Caco-2 (cell line): Measurements from ENCODE around the gene ZFPL1. TPM values are rescaled to one million over a fixed set of nuclear protein-coding genes. Genes with fewer than 3 reads are reported as not detected.

Experiments
- BruUV-seq: library from RNA; stranded (reverse); fragments of 400-500 nt; replicated peaks from 2 replicates; lab custom pipeline; 2021; lab: Mats Ljungman, UMichigan
- CTCF ChIA-PET: fragments of 300-600 bp; sonication (Branson Sonifier 250); formaldehyde crosslinking; loops from one replicate; lab custom pipeline; 2022; ENCODE audit warnings: antibody characterized with exemption; lab: Charles Lee
- POLR2A ChIA-PET: fragments of 300-600 bp; sonication (Branson Sonifier 250); formaldehyde crosslinking; loops from one replicate; lab custom pipeline; 2022; ENCODE audit warnings: antibody characterized with exemption; lab: Charles Lee
- DNase-seq, 2 experiments: peaks; one replicate each; pipeline versions ENCODE4 v3.0.0 to v3.0.0-alpha.2; 2020 to 2022
- H3K27me3 ChIP-seq: replicated peaks from 2 replicates; pipeline ENCODE4 v1.6.0; 2011; ENCODE audit warnings: low read length; ENCODE audit not compliant: control insufficient read depth, insufficient read depth
- H3K36me3 ChIP-seq: 2 replicates; pipeline ENCODE4 v1.5.1; 2011; ENCODE audit warnings: low read length; ENCODE audit not compliant: control insufficient read depth, insufficient read depth
- H3K4me1 ChIP-seq: fragments of 250-450 bp; sonication (Bioruptor Pico); 2 replicates; pipeline ENCODE4 v1.5.1; 2020; ENCODE audit warnings: mild to moderate bottlenecking
- H3K4me3 ChIP-seq: 2 replicates; pipeline ENCODE4 v1.5.1; 2011; ENCODE audit warnings: low read depth, mild to moderate bottlenecking, control low read depth, low read length
- H3K9me3 ChIP-seq: fragments of 250-450 bp; sonication (Bioruptor Pico); 2 replicates; pipeline ENCODE4 v1.5.1; 2020; ENCODE audit warnings: mild to moderate bottlenecking, moderate library complexity
- H3K27ac Mint-ChIP-seq: one replicate; pipeline ENCODE4 v1.8.0; 2022; ENCODE audit warnings: mixed read lengths; ENCODE audit not compliant: unreplicated experiment
- H3K27me3 Mint-ChIP-seq: one replicate; pipeline ENCODE4 v1.8.0; 2022; ENCODE audit warnings: mixed read lengths; ENCODE audit not compliant: insufficient read depth, unreplicated experiment
- H3K36me3 Mint-ChIP-seq: one replicate; pipeline ENCODE4 v1.8.0; 2022; ENCODE audit warnings: mild to moderate bottlenecking, mixed read lengths; ENCODE audit not compliant: insufficient read depth, unreplicated experiment
- H3K4me1 Mint-ChIP-seq: one replicate; pipeline ENCODE4 v1.8.0; 2022; ENCODE audit warnings: low read depth, mixed read lengths; ENCODE audit not compliant: unreplicated experiment
- H3K4me3 Mint-ChIP-seq: one replicate; pipeline ENCODE4 v1.8.0; 2022; ENCODE audit warnings: mild to moderate bottlenecking, moderate library complexity, mixed read lengths; ENCODE audit not compliant: unreplicated experiment
- H3K9me3 Mint-ChIP-seq: one replicate; pipeline ENCODE4 v1.8.0; 2022; ENCODE audit warnings: mixed read lengths; ENCODE audit not compliant: unreplicated experiment
- CTCF ChIP-seq, 2 experiments: fragments of 200-600 bp in 1 of 2; IDR thresholded peaks; 1 replicate in 1 of 2; 2 replicates in 1 of 2; pipeline versions ENCODE4 v1.5.1 to v1.8.0; 2011 to 2022; ENCODE audit warnings: antibody characterized with exemption in 1 of 2, control low read depth in 1 of 2, inconsistent platforms in 1 of 2, low read depth in 1 of 2, low read length in 1 of 2, mild to moderate bottlenecking in 1 of 2, moderate library complexity in 1 of 2; ENCODE audit not compliant: insufficient read depth in 1 of 2, severe bottlenecking in 1 of 2, unreplicated experiment in 1 of 2
- intact Hi-C: fragments of 100-400 bp; cut with micrococcal nuclease; formaldehyde crosslinking; loops from one replicate; pipeline ENCODE4 v1.10.0; 2022; ENCODE audit not compliant: unreplicated experiment
- total RNA-seq: library from RNA; stranded (reverse); gene quantifications from 2 replicates; pipeline ENCODE4 v1.2.3, GENCODE V29; 2022

The ZFPL1 gene
- total RNA-seq, 1 experiment from 2014 or later, result 46.0 TPM

GRCh38 chr11:65086809-65087208 is 2.8 kb downstream of the ZFPL1 start:
- CTCF ChIA-PET, result no interaction called here
- POLR2A ChIA-PET, result no interaction called here
- no TSS peak for BruUV-seq

GRCh38 chr11:65087216-65087615 is 3.2 kb downstream of the ZFPL1 start:
- Histone ChIP-seq H3K27me3 (no peaks in the 10 kb centered on the region), H3K9me3 (no peaks in the 10 kb centered on the region), H3K4me1 (peaks cover 16% of the 10 kb centered on the region; the same call in 1 of the 2 replicates), H3K4me3 (no peak overlapping the region), H3K36me3 (peaks cover 2% of the 10 kb centered on the region; the same call in 1 of the 2 replicates)
- ChIA-PET POLR2A (no interaction called here), CTCF (no interaction called here)
- no peak for TF ChIP-seq CTCF (IDR thresholded peaks at IDR 0.05; ENCODE audit: insufficient read depth in 1 of 2, low read depth in 1 of 2, low read length in 1 of 2, severe bottlenecking in 1 of 2, unreplicated experiment in 1 of 2)
- no peak for DNase-seq
- no peak overlapping the region for H3K27ac Mint-ChIP-seq
- peaks cover 12% of the 10 kb centered on the region for H3K4me1 Mint-ChIP-seq
- no peaks in the 10 kb centered on the region for H3K27me3 Mint-ChIP-seq
- no peaks in the 10 kb centered on the region for H3K9me3 Mint-ChIP-seq
- intact Hi-C loops, result no loop called here
- H3K4me3 Mint-ChIP-seq, result no peak overlapping the region
- H3K36me3 Mint-ChIP-seq, result peaks cover 39% of the 10 kb centered on the region
- no TSS peak for BruUV-seq

More at GRCh38 chr11:65086809-65087208, 2.8 kb downstream of the ZFPL1 start:
- H3K9me3 Mint-ChIP-seq, result no peaks in the 10 kb centered on the region
- Histone ChIP-seq H3K4me1 (peaks cover 16% of the 10 kb centered on the region; the same call in 1 of the 2 replicates), H3K36me3 (peaks cover 2% of the 10 kb centered on the region; the same call in 1 of the 2 replicates), H3K9me3 (no peaks in the 10 kb centered on the region), H3K4me3 (no peak overlapping the region), H3K27me3 (no peaks in the 10 kb centered on the region)
- H3K4me1 Mint-ChIP-seq, result peaks cover 12% of the 10 kb centered on the region
- no peak overlapping the region for H3K27ac Mint-ChIP-seq
- H3K36me3 Mint-ChIP-seq, result peaks cover 43% of the 10 kb centered on the region
- TF ChIP-seq CTCF (IDR thresholded peaks at IDR 0.05; ENCODE audit: insufficient read depth in 1 of 2, low read depth in 1 of 2, low read length in 1 of 2, severe bottlenecking in 1 of 2, unreplicated experiment in 1 of 2), result no peak
- H3K27me3 Mint-ChIP-seq, result no peaks in the 10 kb centered on the region
- DNase-seq, result no peak
- intact Hi-C loops, result no loop called here
- H3K4me3 Mint-ChIP-seq, result no peak overlapping the region

GRCh38 chr11:65087827-65088226 is 3.8 kb downstream of the ZFPL1 start:
- H3K4me3 Mint-ChIP-seq, result no peak overlapping the region

More at GRCh38 chr11:65087827-65088226, 3.8 kb downstream of the ZFPL1 start:
- H3K36me3 ChIP-seq, result peaks cover 2% of the 10 kb centered on the region; the same call in 1 of the 2 replicates
- ChIA-PET POLR2A (no interaction called here), CTCF (no interaction called here)
- peaks cover 34% of the 10 kb centered on the region for H3K36me3 Mint-ChIP-seq
- TF ChIP-seq CTCF (IDR thresholded peaks at IDR 0.05; ENCODE audit: insufficient read depth in 1 of 2, low read depth in 1 of 2, low read length in 1 of 2, severe bottlenecking in 1 of 2, unreplicated experiment in 1 of 2), result no peak
- H3K4me1 Mint-ChIP-seq, result peaks cover 9% of the 10 kb centered on the region
- no peaks in the 10 kb centered on the region for H3K9me3 ChIP-seq
- intact Hi-C loops, result no loop called here
- no peak overlapping the region for H3K27ac Mint-ChIP-seq
- no peaks in the 10 kb centered on the region for H3K27me3 Mint-ChIP-seq
- H3K4me1 ChIP-seq, result peaks cover 12% of the 10 kb centered on the region; the same call in 1 of the 2 replicates
- H3K9me3 Mint-ChIP-seq, result no peaks in the 10 kb centered on the region
- no peak for DNase-seq
- H3K4me3 ChIP-seq, result no peak overlapping the region
- H3K27me3 ChIP-seq, result no peaks in the 10 kb centered on the region
- BruUV-seq, result no TSS peak
